ENCODE results near the gene OR8H3.
"Not testable (repeated sequence)": the region's sequence is repeated elsewhere in the genome, so short reads cannot be mapped to it uniquely, and the experiment has no call there.

OR8H3 gene
- total RNA-seq = 0 reads per million in 4 experiments

- no peak for DNase-seq
These were observed at the start of gene OR8H3 for GRCh38 chr11:56122073-56122472. OR8H3 (plus strand) TSS chr11:56122373; CDS start chr11:56122373, 0 bp downstream.

- no peak for DNase-seq
These were observed 32.5 kb upstream of the OR8H3 start for GRCh38 chr11:56089697-56090096.

- no peak for DNase-seq
These were observed 29.2 kb upstream of the OR8H3 start, which contains the start of gene OR8I2 for GRCh38 chr11:56093008-56093407. OR8I2 (plus strand) TSS chr11:56093308; CDS start chr11:56093308, 0 bp downstream.

GRCh38 chr11:56103210-56103737 is 18.9 kb upstream of the OR8H3 start, which contains the start of gene OR8H2:
OR8H2 (plus strand) TSS chr11:56103687; CDS start chr11:56105043, 1,356 bp downstream.
- no peak for DNase-seq

- DNase-seq = no peak
These were observed 18.0 kb downstream of the OR8H3 start, which contains the start of gene OR8J3 for GRCh38 chr11:56140151-56140661. OR8J3 (minus strand) TSS chr11:56140201; CDS start chr11:56137718, 2,483 bp downstream.

DNA sequence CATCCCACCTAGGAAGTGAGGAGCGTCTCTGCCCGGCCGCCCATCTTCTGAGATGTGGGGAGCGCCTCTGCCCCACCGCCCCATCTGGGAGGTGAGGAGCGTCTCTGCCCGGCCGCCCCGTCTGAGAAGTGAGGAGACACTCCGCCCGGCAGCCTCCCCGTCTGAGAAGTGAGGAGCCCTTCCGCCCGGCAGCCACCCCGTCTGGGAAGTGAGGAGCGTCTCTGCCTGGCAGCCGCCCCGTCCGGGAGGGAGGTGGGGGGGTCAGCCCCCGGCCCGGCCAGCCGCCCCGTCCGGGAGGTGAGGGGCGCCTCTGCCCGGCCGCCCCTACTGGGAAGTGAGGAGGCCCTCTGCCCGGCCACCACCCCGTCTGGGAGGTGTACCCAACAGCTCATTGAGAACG is 21.5 kb downstream of the OR8H3 start:
- not testable (repeated sequence) for DNase-seq

DNA sequence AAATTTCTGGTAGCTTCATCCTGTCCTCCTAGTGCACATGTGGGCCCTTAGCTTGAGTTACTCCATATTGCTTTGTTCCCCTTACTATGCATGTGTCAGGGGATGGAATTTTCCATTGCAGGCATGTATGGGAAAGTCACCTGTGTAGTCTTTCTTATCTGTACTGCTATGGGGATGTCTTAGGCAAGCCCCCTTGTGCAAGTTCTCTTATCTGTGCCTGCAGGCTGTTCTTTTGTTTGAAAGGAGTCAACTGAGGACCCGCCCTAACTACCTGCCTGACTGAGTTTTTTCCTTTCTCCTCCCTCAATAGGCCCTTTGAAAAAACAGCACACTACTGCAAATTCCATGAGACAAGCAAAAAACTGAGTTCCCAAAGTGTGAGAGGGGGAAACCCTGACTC is 29.2 kb downstream of the OR8H3 start:
- DNase-seq = no peak

DNA sequence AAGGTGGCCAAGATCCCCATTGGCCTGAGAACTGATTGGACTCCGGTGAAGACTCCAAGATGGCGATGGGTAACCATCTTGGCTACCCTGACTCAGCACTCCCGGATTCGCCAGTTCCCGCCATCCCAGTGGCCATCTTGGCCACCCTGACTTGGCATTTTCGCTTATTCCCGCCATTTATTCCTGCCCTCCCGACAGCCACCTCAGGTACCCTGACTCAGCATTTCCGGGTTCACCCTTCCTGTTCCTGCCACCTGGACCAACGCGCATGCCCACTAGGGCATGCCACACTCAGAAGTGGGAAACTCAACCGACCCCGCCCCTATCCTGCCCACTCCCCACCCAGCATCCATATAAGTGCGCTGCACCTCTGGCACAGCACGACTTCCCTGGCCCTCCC is 30.2 kb downstream of the OR8H3 start:
- no peak for DNase-seq

DNA sequence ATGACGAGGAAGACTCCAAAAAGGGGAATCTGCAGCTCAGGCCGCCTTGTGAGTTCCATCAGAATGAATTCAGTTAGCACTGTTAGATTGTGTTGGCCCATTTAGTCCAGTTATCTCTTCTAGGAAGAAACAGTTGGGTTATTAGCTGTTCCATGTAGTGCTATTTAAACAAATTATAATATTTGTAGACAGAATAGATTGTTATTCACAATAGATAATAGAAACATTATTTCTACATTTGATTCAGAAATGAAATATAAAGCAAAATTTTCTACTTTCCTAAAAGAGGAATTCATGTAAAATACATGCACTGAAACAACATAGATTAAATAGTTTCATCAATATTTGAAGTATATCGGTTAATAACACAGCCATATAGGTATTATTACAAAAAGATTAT is 38.0 kb downstream of the OR8H3 start, which contains the start of gene OR8K5:
Gene OR8K5, minus strand, starts transcription at position 101 of the 400 bp plus-strand sequence. Its CDS starts 0 bp downstream, at position 101.
- DNase-seq = no peak

DNA sequence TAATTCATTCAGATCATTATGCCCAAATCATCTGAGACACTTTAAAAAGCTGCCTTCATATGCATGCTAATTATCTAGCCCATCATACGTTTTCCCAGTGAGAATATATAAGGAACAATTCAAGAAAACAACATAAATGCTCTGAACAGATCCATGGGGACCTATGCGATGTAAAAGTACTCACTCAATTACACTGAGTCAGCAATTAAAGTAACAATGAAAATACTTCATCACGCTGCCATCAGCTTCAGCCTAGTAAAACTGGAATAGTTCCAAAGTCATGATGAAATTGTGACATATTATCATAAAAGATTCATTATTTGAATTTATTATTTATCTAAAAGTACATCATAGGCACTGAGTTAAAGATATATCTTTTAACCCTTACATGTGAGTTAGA is 41.6 kb downstream of the OR8H3 start:
- DNase-seq = no peak

- DNase-seq = no peak
These were observed 50.2 kb downstream of the OR8H3 start for GRCh38 chr11:56172256-56172830.
